ENCODE results near the gene DAB2IP. TPM values are rescaled to one million over a fixed set of nuclear protein-coding genes. Genes with fewer than 3 reads are reported as not detected.

Gene DAB2IP
- total RNA-seq, 1 experiment from 2014 or later: 46.7 TPM

DNA sequence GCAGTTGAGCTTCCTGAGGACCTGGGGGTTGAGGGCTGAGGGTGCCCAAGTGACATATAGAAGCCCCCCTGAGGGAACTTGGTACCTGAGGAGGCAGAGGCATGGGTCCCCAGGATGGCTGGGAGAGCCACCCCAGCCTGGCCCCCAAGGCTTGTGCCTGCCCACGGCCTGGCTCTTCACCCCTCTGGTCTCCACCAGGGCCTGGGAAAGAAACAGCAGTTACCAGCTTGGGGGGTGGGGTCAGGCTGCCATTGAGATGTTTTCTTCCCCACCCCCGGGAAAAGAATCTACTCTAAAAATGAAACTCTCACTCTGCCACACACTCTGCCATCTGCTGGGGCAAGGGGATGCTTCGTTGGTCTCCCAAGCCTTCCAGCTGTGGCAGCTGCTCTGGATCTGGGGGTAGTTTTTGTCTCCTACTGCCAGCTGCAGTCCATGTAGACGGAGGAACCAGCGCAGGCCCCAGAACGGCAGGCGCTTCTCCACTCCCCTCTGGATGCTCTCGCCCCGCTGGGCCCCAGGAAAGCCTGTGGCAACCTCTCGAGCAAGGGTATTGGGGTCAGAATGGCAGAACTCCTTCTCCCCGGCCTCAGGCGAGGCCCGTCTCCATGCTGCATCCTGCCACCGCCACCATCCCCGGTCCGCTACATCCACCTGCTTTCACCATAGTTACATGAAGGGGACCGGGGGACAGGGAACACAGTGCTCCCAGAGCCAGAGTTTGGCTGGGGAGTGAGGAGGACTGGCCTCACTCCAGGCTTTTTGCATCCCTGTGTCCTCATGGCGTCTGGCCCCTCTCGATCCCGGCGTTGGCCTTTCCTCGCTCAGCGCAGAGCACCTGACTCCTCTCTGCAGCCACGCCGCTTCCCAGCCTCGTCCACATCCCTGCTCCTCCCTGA is 123.5 kb downstream of the DAB2IP start:
- no peaks in the 10 kb centered on the region for H3K79me2 ChIP-seq (ENCODE audit: low read depth)
- DNase-seq: no peak
- no peaks in the 10 kb centered on the region for H3K27me3 ChIP-seq (ENCODE audit: insufficient read depth, low read depth)
- POLR2A ChIA-PET (ENCODE audit: unreplicated experiment): interaction anchor here (0.6 kb wide), 1 partner anchor 776 kb away, joined by 4 read pairs; no protein-coding TSS in a partner anchor
- no peaks in the 10 kb centered on the region for H3K9me2 ChIP-seq (ENCODE audit: insufficient read depth)
- no peaks in the 10 kb centered on the region for H3F3A ChIP-seq (ENCODE audit: insufficient read depth, low read depth)
- no peak for TF ChIP-seq EZH2 (IDR thresholded peaks at IDR 0.05; ENCODE audit: low read depth)
- TF ChIP-seq, protein P1, sequence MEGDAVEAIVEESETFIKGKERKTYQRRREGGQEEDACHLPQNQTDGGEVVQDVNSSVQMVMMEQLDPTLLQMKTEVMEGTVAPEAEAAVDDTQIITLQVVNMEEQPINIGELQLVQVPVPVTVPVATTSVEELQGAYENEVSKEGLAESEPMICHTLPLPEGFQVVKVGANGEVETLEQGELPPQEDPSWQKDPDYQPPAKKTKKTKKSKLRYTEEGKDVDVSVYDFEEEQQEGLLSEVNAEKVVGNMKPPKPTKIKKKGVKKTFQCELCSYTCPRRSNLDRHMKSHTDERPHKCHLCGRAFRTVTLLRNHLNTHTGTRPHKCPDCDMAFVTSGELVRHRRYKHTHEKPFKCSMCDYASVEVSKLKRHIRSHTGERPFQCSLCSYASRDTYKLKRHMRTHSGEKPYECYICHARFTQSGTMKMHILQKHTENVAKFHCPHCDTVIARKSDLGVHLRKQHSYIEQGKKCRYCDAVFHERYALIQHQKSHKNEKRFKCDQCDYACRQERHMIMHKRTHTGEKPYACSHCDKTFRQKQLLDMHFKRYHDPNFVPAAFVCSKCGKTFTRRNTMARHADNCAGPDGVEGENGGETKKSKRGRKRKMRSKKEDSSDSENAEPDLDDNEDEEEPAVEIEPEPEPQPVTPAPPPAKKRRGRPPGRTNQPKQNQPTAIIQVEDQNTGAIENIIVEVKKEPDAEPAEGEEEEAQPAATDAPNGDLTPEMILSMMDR (conservative IDR thresholded peaks at IDR 0.05): no peak
- no peak overlapping the region for H3K27ac ChIP-seq
- H3K4me2 ChIP-seq: no peak overlapping the region
- H3K4me3 ChIP-seq: no peak overlapping the region
- no peak overlapping the region for H2AFZ ChIP-seq
- no TSS peak for BruUV-seq (replicated peaks)
- intact Hi-C loops (cut with micrococcal nuclease; ENCODE audit: unreplicated experiment): no loop called here
- H3K36me3 ChIP-seq (ENCODE audit: low read depth): peaks cover 11% of the 10 kb centered on the region; the same call in 1 of the 2 replicates
- no peaks in the 10 kb centered on the region for H3K4me1 ChIP-seq (replicated peaks; ENCODE audit: insufficient read depth)
- no peaks in the 10 kb centered on the region for H4K20me1 ChIP-seq (ENCODE audit: insufficient read depth)
- CTCF ChIA-PET: no interaction called here
- 0 out of 2 replicates have a peak, but pooled peaks cover 4% of the 10 kb centered on the region for H3K9me3 ChIP-seq (ENCODE audit: insufficient read depth, low read depth)

DNA sequence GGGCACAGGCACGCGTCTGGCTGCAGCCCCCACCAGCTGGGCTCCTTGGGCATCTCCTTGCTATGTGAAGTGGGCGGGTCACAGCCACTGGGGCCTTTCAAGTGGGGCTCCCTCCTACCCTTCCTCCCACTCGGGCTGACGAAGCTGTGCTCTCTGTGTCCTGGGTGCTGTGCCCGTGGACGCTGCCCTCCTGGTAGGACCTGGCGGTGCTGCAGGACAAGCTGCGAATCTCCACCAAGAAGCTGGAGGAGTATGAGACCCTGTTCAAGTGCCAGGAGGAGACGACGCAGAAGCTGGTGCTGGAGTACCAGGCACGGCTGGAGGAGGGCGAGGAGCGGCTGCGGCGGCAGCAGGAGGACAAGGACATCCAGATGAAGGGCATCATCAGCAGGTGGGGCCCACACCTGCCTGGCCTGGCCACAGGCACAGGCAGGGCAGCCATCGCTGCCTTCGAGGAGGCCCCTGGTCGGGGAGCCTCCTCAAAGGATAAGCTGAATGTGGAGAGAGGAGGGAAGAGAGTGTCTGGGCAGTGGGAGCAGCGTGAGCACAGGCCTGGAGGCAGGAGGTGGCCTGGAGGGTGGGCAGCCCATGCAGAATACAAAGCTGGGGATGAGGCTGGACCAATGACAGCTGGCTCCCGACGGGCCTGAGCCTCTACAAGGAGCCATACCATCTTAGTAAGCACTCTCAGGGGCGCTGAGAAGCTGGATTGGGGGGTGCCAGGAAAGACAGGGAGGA is 124.7 kb downstream of the DAB2IP start:
- BruUV-seq (replicated peaks): no TSS peak
- no peaks in the 10 kb centered on the region for H3K79me2 ChIP-seq (ENCODE audit: low read depth)
- no peak overlapping the region for H3K4me2 ChIP-seq
- no peak overlapping the region for H3K4me3 ChIP-seq
- H4K20me1 ChIP-seq (ENCODE audit: insufficient read depth): no peaks in the 10 kb centered on the region
- H3F3A ChIP-seq (ENCODE audit: insufficient read depth, low read depth): no peaks in the 10 kb centered on the region
- H3K27me3 ChIP-seq (ENCODE audit: insufficient read depth, low read depth): no peaks in the 10 kb centered on the region
- no peaks in the 10 kb centered on the region for H3K4me1 ChIP-seq (replicated peaks; ENCODE audit: insufficient read depth)
- CTCF ChIA-PET: no interaction called here
- H3K36me3 ChIP-seq (ENCODE audit: low read depth): peaks cover 11% of the 10 kb centered on the region; the same call in 1 of the 2 replicates
- POLR2A ChIA-PET (ENCODE audit: unreplicated experiment): no interaction called here
- intact Hi-C loops (cut with micrococcal nuclease; ENCODE audit: unreplicated experiment): no loop called here
- TF ChIP-seq EZH2 (IDR thresholded peaks at IDR 0.05; ENCODE audit: low read depth): no peak
- TF ChIP-seq, protein P1 (conservative IDR thresholded peaks at IDR 0.05): no peak
- no peak for DNase-seq
- no peak overlapping the region for H2AFZ ChIP-seq
- no peak overlapping the region for H3K27ac ChIP-seq
- no peaks in the 10 kb centered on the region for H3K9me2 ChIP-seq (ENCODE audit: insufficient read depth)
- 0 out of 2 replicates have a peak, but pooled peaks cover 4% of the 10 kb centered on the region for H3K9me3 ChIP-seq (ENCODE audit: insufficient read depth, low read depth)

DNA sequence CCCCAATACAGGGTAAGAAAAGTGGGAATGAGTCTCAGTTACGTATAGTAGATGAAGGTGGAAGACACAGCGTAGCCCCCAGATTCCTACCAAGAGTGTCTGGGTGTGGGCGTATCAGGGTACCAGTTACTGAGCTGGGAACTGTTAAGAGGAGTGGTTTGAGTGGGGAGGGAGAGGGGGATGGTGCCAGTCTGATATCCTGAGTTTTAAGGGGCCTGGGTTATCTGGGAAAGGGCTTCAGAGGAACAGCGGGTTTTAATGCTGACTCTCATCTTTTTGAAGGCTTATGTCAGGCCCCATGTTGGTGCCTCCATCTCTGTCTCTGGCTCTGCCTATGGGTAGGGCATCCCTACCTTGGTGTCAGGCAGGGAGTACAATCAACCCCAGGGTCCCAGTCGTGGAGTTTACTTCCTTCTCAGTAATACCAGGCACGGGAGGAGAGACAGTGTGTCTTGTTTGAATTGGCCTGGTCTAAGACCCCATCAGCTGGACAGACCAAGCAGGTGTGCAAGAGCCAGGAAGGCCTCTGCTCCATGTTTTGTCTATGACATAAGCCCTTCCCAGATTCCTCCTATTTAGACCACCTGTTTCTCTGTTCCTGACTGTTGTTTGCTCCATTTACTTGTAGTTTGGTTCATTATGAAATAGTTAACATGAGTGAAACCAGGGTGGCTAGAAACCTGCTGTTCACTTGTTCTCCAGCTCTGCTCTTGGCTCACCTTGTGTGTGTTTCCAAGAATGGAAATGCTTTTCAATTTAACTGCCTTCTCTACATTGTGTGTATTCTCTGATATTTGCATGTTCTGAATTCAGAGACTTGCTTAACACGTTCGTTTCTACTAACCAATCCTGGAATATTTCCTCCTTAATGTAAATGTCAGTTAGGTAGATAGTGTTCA is 125.6 kb downstream of the DAB2IP start:
- Histone ChIP-seq H2AFZ (no peak overlapping the region), H3K9me2 (ENCODE audit: insufficient read depth) (no peaks in the 10 kb centered on the region), H3K9me3 (ENCODE audit: insufficient read depth, low read depth) (0 out of 2 replicates have a peak, but pooled peaks cover 4% of the 10 kb centered on the region), H3K27me3 (ENCODE audit: insufficient read depth, low read depth) (no peaks in the 10 kb centered on the region), H3K4me3 (no peak overlapping the region), H3K27ac (no peak overlapping the region), H4K20me1 (ENCODE audit: insufficient read depth) (no peaks in the 10 kb centered on the region), H3K4me1 (replicated peaks; ENCODE audit: insufficient read depth) (no peaks in the 10 kb centered on the region), H3F3A (ENCODE audit: insufficient read depth, low read depth) (no peaks in the 10 kb centered on the region), H3K36me3 (ENCODE audit: low read depth) (peaks cover 11% of the 10 kb centered on the region; the same call in 1 of the 2 replicates), H3K4me2 (no peak overlapping the region), H3K79me2 (ENCODE audit: low read depth) (no peaks in the 10 kb centered on the region)
- no TSS peak for BruUV-seq (replicated peaks)
- TF ChIP-seq EZH2 (IDR thresholded peaks at IDR 0.05; ENCODE audit: low read depth): no peak
- TF ChIP-seq, protein P1 (conservative IDR thresholded peaks at IDR 0.05): no peak
- intact Hi-C loops (cut with micrococcal nuclease; ENCODE audit: unreplicated experiment): no loop called here
- no peak for DNase-seq
- CTCF ChIA-PET: no interaction called here
- POLR2A ChIA-PET (ENCODE audit: unreplicated experiment): no interaction called here

Measured in PC-9 (cell line).